ENCODE measurements around the gene DNAH2.

Gene DNAH2

GRCh38 chr17:7716901-7717755, at the start of gene DNAH2:
Gene DNAH2 (plus strand): TSS chr17:7717744. CDS start chr17:7719735, 1,991 bp downstream.
- DNase-seq (ENCODE audit: extremely low spot score) = peak; percentile 94

GRCh38 chr17:7668482-7668881, 49.1 kb upstream of the DNAH2 start:
- DNase-seq (ENCODE audit: extremely low spot score) = no peak
- ChIA-PET POLR2A (interaction anchor here (5.2 kb wide), 1 partner anchor 18 kb away, joined by 23 read pairs; the partner anchor contains the start of genes TP53 and WRAP53), CTCF (no interaction called here)
- TF ChIP-seq FOXM1 (IDR thresholded peaks at IDR 0.05; ENCODE audit: borderline replicate concordance) (no peak), FOXA1 (IDR thresholded peaks at IDR 0.05) (no peak), NFRKB (IDR thresholded peaks at IDR 0.05) (no peak), L3MBTL2 (conservative IDR thresholded peaks at IDR 0.05) (no peak), ELF4 (IDR thresholded peaks at IDR 0.05) (no peak), CTBP1 (IDR thresholded peaks at IDR 0.05; ENCODE audit: borderline replicate concordance) (no peak), FOXK2 (IDR thresholded peaks at IDR 0.05) (no peak), BHLHE40 (IDR thresholded peaks at IDR 0.05; ENCODE audit: borderline replicate concordance) (no peak), ARNT (IDR thresholded peaks at IDR 0.05) (no peak), HDGF (IDR thresholded peaks at IDR 0.05; ENCODE audit: borderline replicate concordance) (no peak), PKNOX1 (IDR thresholded peaks at IDR 0.05) (no peak), SP1 (IDR thresholded peaks at IDR 0.05) (no peak), LEF1 (IDR thresholded peaks at IDR 0.05; ENCODE audit: borderline replicate concordance) (no peak)

More at GRCh38 chr17:7716901-7717755, at the start of gene DNAH2:
- no peak for TF ChIP-seq FOXK2 (IDR thresholded peaks at IDR 0.05)
- no peak for TF ChIP-seq ARNT (IDR thresholded peaks at IDR 0.05)
- peak; percentile 30; the same call in 1 of the 2 replicates for TF ChIP-seq CTBP1 (IDR thresholded peaks at IDR 0.05; ENCODE audit: borderline replicate concordance)
- TF ChIP-seq FOXM1 (IDR thresholded peaks at IDR 0.05; ENCODE audit: borderline replicate concordance) = peak; percentile 95
- TF ChIP-seq ZNF384 (IDR thresholded peaks at IDR 0.05) = no peak
- TF ChIP-seq L3MBTL2 (conservative IDR thresholded peaks at IDR 0.05) = peak; percentile 85
- POLR2A ChIA-PET = interaction anchor here (0.6 to 3.1 kb wide), 8 partner anchors 11 to 157 kb away, joined by 3 to 19 read pairs (median 4); partner anchors contain the start of genes FXR2 and TP53
- CTCF ChIA-PET = interaction anchor here (0.6 to 1.9 kb wide), 8 partner anchors 10 to 122 kb away, joined by 3 to 9 read pairs (median 3); partner anchors contain the start of genes ATP1B2, EFNB3 and TP53

GRCh38 chr17:7673239-7673638, 44.3 kb upstream of the DNAH2 start:
- TF ChIP-seq L3MBTL2 (conservative IDR thresholded peaks at IDR 0.05) = no peak
- no peak for TF ChIP-seq ZNF384 (IDR thresholded peaks at IDR 0.05)
- TF ChIP-seq NFRKB (IDR thresholded peaks at IDR 0.05) = no peak
- no peak for TF ChIP-seq SP1 (IDR thresholded peaks at IDR 0.05)
- TF ChIP-seq BHLHE40 (IDR thresholded peaks at IDR 0.05; ENCODE audit: borderline replicate concordance) = no peak
- no peak for TF ChIP-seq TARDBP (IDR thresholded peaks at IDR 0.05)
- no peak for TF ChIP-seq FOXA1 (IDR thresholded peaks at IDR 0.05)
- TF ChIP-seq FOXK2 (IDR thresholded peaks at IDR 0.05) = no peak
- TF ChIP-seq CTBP1 (IDR thresholded peaks at IDR 0.05; ENCODE audit: borderline replicate concordance) = no peak
- TF ChIP-seq ARNT (IDR thresholded peaks at IDR 0.05) = no peak
- no peak for TF ChIP-seq PKNOX1 (IDR thresholded peaks at IDR 0.05)
- no peak for TF ChIP-seq LEF1 (IDR thresholded peaks at IDR 0.05; ENCODE audit: borderline replicate concordance)
- no peak for TF ChIP-seq SUZ12 (IDR thresholded peaks at IDR 0.05)
- no peak for TF ChIP-seq HDGF (IDR thresholded peaks at IDR 0.05; ENCODE audit: borderline replicate concordance)
- ChIA-PET CTCF (interaction anchor here (0.5 to 1.1 kb wide), 4 partner anchors 13 to 331 kb away, joined by 3 read pairs; partner anchors contain the start of gene WRAP53), POLR2A (interaction anchor here (5.2 kb wide), 1 partner anchor 14 kb away, joined by 23 read pairs; the partner anchor contains the start of genes TP53 and WRAP53)
- DNase-seq (ENCODE audit: extremely low spot score) = peak; percentile 26

- DNase-seq (ENCODE audit: extremely low spot score) = peak; percentile 2
- POLR2A ChIA-PET = interaction anchor here (1.0 to 1.2 kb wide), 2 partner anchors 8 to 12 kb away, joined by 3 to 4 read pairs; no protein-coding TSS in a partner anchor
- CTCF ChIA-PET = no interaction called here
- TF ChIP-seq HDGF (IDR thresholded peaks at IDR 0.05; ENCODE audit: borderline replicate concordance) (no peak), TARDBP (IDR thresholded peaks at IDR 0.05) (no peak), NFRKB (IDR thresholded peaks at IDR 0.05) (no peak), SUZ12 (IDR thresholded peaks at IDR 0.05) (no peak), ARNT (IDR thresholded peaks at IDR 0.05) (no peak), L3MBTL2 (conservative IDR thresholded peaks at IDR 0.05) (no peak), LEF1 (IDR thresholded peaks at IDR 0.05; ENCODE audit: borderline replicate concordance) (no peak), SP1 (IDR thresholded peaks at IDR 0.05) (no peak), PKNOX1 (IDR thresholded peaks at IDR 0.05) (no peak), FOXA1 (IDR thresholded peaks at IDR 0.05) (no peak), ELF4 (IDR thresholded peaks at IDR 0.05) (no peak), FOXK2 (IDR thresholded peaks at IDR 0.05) (no peak), BHLHE40 (IDR thresholded peaks at IDR 0.05; ENCODE audit: borderline replicate concordance) (no peak), FOXM1 (IDR thresholded peaks at IDR 0.05; ENCODE audit: borderline replicate concordance) (no peak), CTBP1 (IDR thresholded peaks at IDR 0.05; ENCODE audit: borderline replicate concordance) (no peak)
These were observed 42.6 kb upstream of the DNAH2 start for GRCh38 chr17:7674934-7675333.

GRCh38 chr17:7676533-7676932, 41.0 kb upstream of the DNAH2 start:
- no peak for TF ChIP-seq SP1 (IDR thresholded peaks at IDR 0.05)
- TF ChIP-seq CTBP1 (IDR thresholded peaks at IDR 0.05; ENCODE audit: borderline replicate concordance) = no peak
- TF ChIP-seq ARNT (IDR thresholded peaks at IDR 0.05) = no peak
- ChIA-PET POLR2A (interaction anchor here (0.6 kb wide), 2 partner anchors 49 to 264 kb away, joined by 3 read pairs; no protein-coding TSS in a partner anchor), CTCF (no interaction called here)
- peak; percentile 1 for DNase-seq (ENCODE audit: extremely low spot score)

Data from HEK293T (cell line).